Measurements from ENCODE around the gene ALG8. TPM values are rescaled to one million over a fixed set of nuclear protein-coding genes. Genes with fewer than 3 reads are reported as not detected.
A peak's percentile ranks its signal among the peaks of the same experiment; 100 is the strongest.

Gene ALG8
- polyA plus RNA-seq, 3 donors: 15.6 to 41.7 (median 40.6) TPM

GRCh38 chr11:78187366-78188285 is 48.2 kb upstream of the ALG8 start:
- Histone ChIP-seq H3K4me2 (replicated peaks; ENCODE audit: extremely low read depth, low read length, poor library complexity, severe bottlenecking) (peak overlapping the region; percentile 99), H4K20me1 (ENCODE audit: insufficient read depth, low read length) (peaks cover 8% of the 10 kb centered on the region), H3K36me3 (replicated peaks in 1 of 2; ENCODE audit: control insufficient read depth in 1 of 2, insufficient read depth in 2 of 2, low read length in 2 of 2) (peaks cover 7 to 10% of the 10 kb centered on the region in 2 donors), H3K9me3 (replicated peaks in 1 of 2; ENCODE audit: control insufficient read depth in 1 of 2, insufficient read depth in 1 of 2, low read length in 2 of 2) (no peaks in the 10 kb centered on the region), H2AFZ (ENCODE audit: insufficient read depth, low read depth, low read length, poor library complexity, severe bottlenecking) (peak overlapping the region; percentile 80), H3K4me1 (ENCODE audit: control insufficient read depth in 1 of 2, insufficient read depth in 2 of 2, low read length in 2 of 2) (peaks cover 32 to 41% of the 10 kb centered on the region in 2 donors), H3K4me3 (replicated peaks in 1 of 3; ENCODE audit: low read depth in 2 of 3, low read length in 3 of 3) (peak overlapping the region; percentile 77 to 96 (median 94)), H3K79me2 (ENCODE audit: insufficient read depth, low read length) (peaks cover 38% of the 10 kb centered on the region), H3K27me3 (ENCODE audit: control insufficient read depth in 2 of 2, insufficient read depth in 2 of 2, low read length in 2 of 2) (no peaks in the 10 kb centered on the region), H3K27ac (ENCODE audit: low read depth in 1 of 2, low read length in 2 of 2) (peak overlapping the region; percentile 49 to 85), H3K9ac (ENCODE audit: insufficient read depth, low read length, poor library complexity, severe bottlenecking) (peak overlapping the region; percentile 78)
- Mint-ChIP-seq H3K9me3 (peaks cover 0 to 3% (median 0%) of the 10 kb centered on the region in 7 donors), H3K4me3 (peak overlapping the region; percentile 96 to 97), H3K27me3 (ENCODE audit: low read depth in 3 of 3) (peaks cover 0 to 3% (median 0%) of the 10 kb centered on the region in 3 donors), H3K27ac (peak overlapping the region; percentile 92 to 98 (median 96)), H3K36me3 (peaks cover 25 to 36% of the 10 kb centered on the region in 2 donors), H3K4me1 (peaks cover 47% of the 10 kb centered on the region)
- peak; percentile 80 to 92 (median 90) for DNase-seq
- intact Hi-C loops (cut with micrococcal nuclease): loop anchor here in 1 of 2 donors (1.0 to 5.0 kb wide), 2 partner anchors 50 to 193 kb away; partner anchors contain the start of genes ALG8 and INTS4
- TF ChIP-seq CTCF (IDR thresholded peaks at IDR 0.05): no peak
- 6% methylated on average over 13 of the region's 31 CpGs for WGBS (ENCODE audit: insufficient coverage)

- Histone ChIP-seq H4K20me1 (ENCODE audit: insufficient read depth, low read length) (peaks cover 19% of the 10 kb centered on the region), H3K9me3 (replicated peaks in 1 of 2; ENCODE audit: control insufficient read depth in 1 of 2, insufficient read depth in 1 of 2, low read length in 2 of 2) (peaks cover 0 to 4% of the 10 kb centered on the region in 2 donors), H3K9ac (ENCODE audit: insufficient read depth, low read length, poor library complexity, severe bottlenecking) (no peak overlapping the region), H3K4me3 (replicated peaks in 1 of 3; ENCODE audit: low read depth in 2 of 3, low read length in 3 of 3) (no peak overlapping the region), H3K79me2 (ENCODE audit: insufficient read depth, low read length) (peaks cover 8% of the 10 kb centered on the region), H2AFZ (ENCODE audit: insufficient read depth, low read depth, low read length, poor library complexity, severe bottlenecking) (no peak overlapping the region), H3K4me1 (ENCODE audit: control insufficient read depth in 1 of 2, insufficient read depth in 2 of 2, low read length in 2 of 2) (peaks cover 9 to 12% of the 10 kb centered on the region in 2 donors), H3K27me3 (ENCODE audit: control insufficient read depth in 2 of 2, insufficient read depth in 2 of 2, low read length in 2 of 2) (no peaks in the 10 kb centered on the region), H3K4me2 (replicated peaks; ENCODE audit: extremely low read depth, low read length, poor library complexity, severe bottlenecking) (no peak overlapping the region), H3K27ac (ENCODE audit: low read depth in 1 of 2, low read length in 2 of 2) (peak overlapping the region in 1 of 2 donors; percentile 76), H3K36me3 (replicated peaks in 1 of 2; ENCODE audit: control insufficient read depth in 1 of 2, insufficient read depth in 2 of 2, low read length in 2 of 2) (peaks cover 9 to 22% of the 10 kb centered on the region in 2 donors)
- Mint-ChIP-seq H3K4me1 (peaks cover 20% of the 10 kb centered on the region), H3K9me3 (peaks cover 3 to 12% (median 6%) of the 10 kb centered on the region in 7 donors), H3K4me3 (no peak overlapping the region), H3K27ac (peak overlapping the region; percentile 47 to 92 (median 76)), H3K36me3 (peaks cover 35 to 51% of the 10 kb centered on the region in 2 donors), H3K27me3 (ENCODE audit: low read depth in 3 of 3) (peaks cover 0 to 2% (median 0%) of the 10 kb centered on the region in 3 donors)
- peak; percentile 57 to 83 (median 79) for DNase-seq
- intact Hi-C loops (cut with micrococcal nuclease): no loop called here
- TF ChIP-seq CTCF (IDR thresholded peaks at IDR 0.05): no peak
- no CpG with 5 or more reads among the region's 2 CpGs for WGBS (ENCODE audit: insufficient coverage)
Observed at GRCh38 chr11:78181185-78181584, 41.8 kb upstream of the ALG8 start.
